Pancreas (tissue), 10 donors: ENCODE measurements around the gene DHTKD1. TPM values are rescaled to one million over a fixed set of nuclear protein-coding genes. Genes with fewer than 3 reads are reported as not detected.

Experiments
- ATAC-seq, 4 donors: fragments of 200-7000 bp; cut with Tn5 transposase; one replicate each; pipeline versions ENCODE4 v1.8.0 to v1.9.1; 2020; ENCODE audit warnings: mild to moderate bottlenecking in 4 of 4, moderate library complexity in 4 of 4
- DNase-seq, 6 donors: peaks; one replicate each; pipeline ENCODE4 v3.0.0-alpha.2; 2020
- FAIRE-seq: peaks from 2 replicates; lab custom pipeline; 2012; peaks lifted over from hg19 to GRCh38; lab: Jason Lieb, UNC
- H3K27ac ChIP-seq, 4 donors: fragments of 200-600 bp; sonication (generic); 1 replicate in 3 of 4; 2 replicates in 1 of 4; pipeline versions ENCODE4 v1.5.0 to v1.8.0; 2020
- H3K27me3 ChIP-seq, 4 donors: fragments of 200-600 bp; one replicate each; pipeline ENCODE4 v1.8.0; 2021
- H3K36me3 ChIP-seq, 3 donors: fragments of 200-600 bp; sonication (generic) in 1 of 3; one replicate each; pipeline versions ENCODE4 v1.5.0 to v1.8.0; 2020 to 2021
- H3K4me1 ChIP-seq, 3 donors: fragments of 200-600 bp; one replicate each; pipeline ENCODE4 v1.8.0; 2021
- H3K4me3 ChIP-seq, 4 donors: fragments of 200-600 bp; sonication (generic) in 2 of 4; one replicate each; pipeline versions ENCODE4 v1.5.0 to v1.8.0; 2020 to 2021
- H3K9me3 ChIP-seq, 4 donors: fragments of 200-600 bp; one replicate each; pipeline ENCODE4 v1.8.0; 2021
- WGBS, 2 donors: extraction: QIAGEN DNeasy Blood & Tissue Kit; methylation state at CpG; one replicate each; pipeline ENCODE4 v1.1.7; 2013; 5-methylcytosine and 5-hydroxymethylcytosine counted together
- intact Hi-C, 3 donors: fragments of 100-400 bp; cut with DNase I; formaldehyde crosslinking; loops; one replicate each; pipeline versions ENCODE4 v1.11.1 to v1.14.2; 2022
- polyA plus RNA-seq, 2 donors: library from polyadenylated mRNA; stranded (reverse); fragments of 200-250 nt; gene quantifications; one replicate each; pipeline ENCODE4 v1.2.3, GENCODE V29; 2013
- total RNA-seq, 6 donors: library from RNA; stranded (reverse); fragmentation: NEBNext Ultra II Directional in 4 of 6; extraction: Animal tissue kit (Norgen Biotek cat#: 25700) in 4 of 6; gene quantifications; one replicate each; pipeline versions ENCODE4 v1.2.1 to v1.2.4, GENCODE V29; 2021 to 2023
- TF ChIP-seq, protein P1 (sequence below), 4 donors: fragments of 200-600 bp; sonication (generic) in 3 of 4; IDR thresholded peaks; one replicate each; pipeline versions ENCODE4 v1.5.0 to v1.8.0; 2021; ENCODE audit warnings: antibody characterized with exemption in 4 of 4
- donor health status: healthy with polysubstance abuse.
- donor health status: DM: no; HTN: no; CAD: no; lungs with moderate emphysema.
- donor health status: DM: no; HTN: no; CAD: no.
- donor health status: control.
- donor health status: control.
- donor health status: Bipolar disorder and iron deficiency.
- donor health status: DM: yes; HTN: yes; CAD: no.
- donor health status: DM: no; HTN: no; CAD: no.
- donor health status: DM: no; HTN: no; CAD: no.
- donor health status: DM: yes; HTN: yes; CAD: no.

Gene DHTKD1
- total and polyA plus RNA-seq, 8 donors = 9.6 to 25.1 (median 20.6) TPM

DNA sequence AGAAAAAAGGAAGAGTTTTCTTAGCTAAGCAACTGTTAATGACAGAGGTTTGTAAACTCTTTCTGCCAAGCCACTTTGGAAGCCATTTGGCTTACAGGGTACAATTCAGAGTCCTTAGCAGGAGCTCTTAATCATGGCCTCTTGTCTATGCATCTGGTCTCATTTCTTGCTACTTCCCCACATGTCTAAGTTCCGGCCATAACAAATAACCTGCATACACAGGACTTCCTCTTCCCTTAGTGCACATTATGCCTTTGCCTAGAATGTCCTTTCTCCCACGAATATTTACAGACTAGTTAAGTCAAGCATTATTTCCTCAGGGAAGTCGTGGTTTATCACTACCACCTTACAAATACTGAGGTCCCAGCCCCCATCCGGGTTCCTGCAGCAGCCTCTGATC, 17.5 kb upstream of the DHTKD1 start:
- no peak for ATAC-seq
- intact Hi-C loops = no loop called here
- Histone ChIP-seq H3K4me1 (peaks cover 5 to 12% (median 5%) of the 10 kb centered on the region in 3 donors), H3K27me3 (no peaks in the 10 kb centered on the region), H3K36me3 (no peaks in the 10 kb centered on the region), H3K9me3 (no peaks in the 10 kb centered on the region), H3K27ac (no peak overlapping the region), H3K4me3 (no peak overlapping the region)
- no peak for DNase-seq
- FAIRE-seq = no peak
- TF ChIP-seq, protein P1, sequence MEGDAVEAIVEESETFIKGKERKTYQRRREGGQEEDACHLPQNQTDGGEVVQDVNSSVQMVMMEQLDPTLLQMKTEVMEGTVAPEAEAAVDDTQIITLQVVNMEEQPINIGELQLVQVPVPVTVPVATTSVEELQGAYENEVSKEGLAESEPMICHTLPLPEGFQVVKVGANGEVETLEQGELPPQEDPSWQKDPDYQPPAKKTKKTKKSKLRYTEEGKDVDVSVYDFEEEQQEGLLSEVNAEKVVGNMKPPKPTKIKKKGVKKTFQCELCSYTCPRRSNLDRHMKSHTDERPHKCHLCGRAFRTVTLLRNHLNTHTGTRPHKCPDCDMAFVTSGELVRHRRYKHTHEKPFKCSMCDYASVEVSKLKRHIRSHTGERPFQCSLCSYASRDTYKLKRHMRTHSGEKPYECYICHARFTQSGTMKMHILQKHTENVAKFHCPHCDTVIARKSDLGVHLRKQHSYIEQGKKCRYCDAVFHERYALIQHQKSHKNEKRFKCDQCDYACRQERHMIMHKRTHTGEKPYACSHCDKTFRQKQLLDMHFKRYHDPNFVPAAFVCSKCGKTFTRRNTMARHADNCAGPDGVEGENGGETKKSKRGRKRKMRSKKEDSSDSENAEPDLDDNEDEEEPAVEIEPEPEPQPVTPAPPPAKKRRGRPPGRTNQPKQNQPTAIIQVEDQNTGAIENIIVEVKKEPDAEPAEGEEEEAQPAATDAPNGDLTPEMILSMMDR (IDR thresholded peaks at IDR 0.05) = no peak
- WGBS, 2 donors = 60 to 73% methylated on average over 4 of the region's 4 CpGs

DNA sequence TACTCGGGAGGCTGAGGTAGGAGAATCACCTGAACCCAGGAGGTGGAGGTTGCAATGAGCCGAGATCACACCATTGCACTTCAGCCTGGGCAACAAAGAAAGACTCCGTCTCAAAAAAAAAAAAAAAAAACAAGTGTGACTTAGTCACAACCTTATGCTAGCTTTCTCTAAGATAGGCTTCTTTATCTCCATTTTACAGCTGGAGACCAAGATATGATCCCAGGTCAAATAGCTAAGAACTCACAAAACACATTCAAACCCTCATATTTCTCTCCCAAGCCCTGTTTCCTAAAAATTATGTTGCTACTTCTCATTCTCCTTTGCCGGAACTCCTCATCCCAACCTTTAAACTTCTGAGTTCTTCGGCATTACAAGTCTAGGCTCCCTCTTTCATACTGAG, 13.0 kb upstream of the DHTKD1 start:
- no peak for FAIRE-seq
- Histone ChIP-seq H3K36me3 (no peaks in the 10 kb centered on the region), H3K4me3 (no peak overlapping the region), H3K9me3 (no peaks in the 10 kb centered on the region), H3K27ac (peak overlapping the region in 3 of 4 donors; percentile 22 to 55 (median 24)), H3K4me1 (peaks cover 5 to 21% (median 5%) of the 10 kb centered on the region in 3 donors), H3K27me3 (no peaks in the 10 kb centered on the region)
- DNase-seq = no peak
- TF ChIP-seq, protein P1 (IDR thresholded peaks at IDR 0.05) = no peak
- WGBS, 2 donors = 45 to 60% methylated on average over 5 of the region's 5 CpGs
- ATAC-seq = peak; percentile 20 to 33 (median 31)
- intact Hi-C loops = no loop called here

DNA sequence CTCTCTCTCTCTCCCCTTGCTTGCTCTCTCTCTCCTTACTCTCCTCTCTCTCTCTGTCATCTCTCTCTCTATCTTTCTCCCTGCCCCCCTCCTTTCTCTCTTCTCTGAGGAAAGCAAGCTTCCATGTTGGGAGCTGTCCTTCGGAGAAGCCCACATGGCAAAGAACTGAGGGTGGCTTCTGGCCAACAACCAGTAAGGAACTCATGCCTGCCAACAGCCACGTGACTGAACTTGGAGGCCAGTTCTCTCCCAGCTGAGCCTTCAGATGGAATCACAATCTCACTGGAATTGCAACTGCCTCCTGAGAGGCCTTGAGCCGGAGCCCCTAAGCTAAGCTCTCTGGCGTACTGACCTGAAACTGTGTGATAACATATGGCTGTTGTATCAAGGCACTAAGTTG, 12.0 kb upstream of the DHTKD1 start:
- Histone ChIP-seq H3K4me3 (no peak overlapping the region), H3K27me3 (no peaks in the 10 kb centered on the region), H3K9me3 (no peaks in the 10 kb centered on the region), H3K36me3 (no peaks in the 10 kb centered on the region), H3K4me1 (peaks cover 5 to 21% (median 5%) of the 10 kb centered on the region in 3 donors), H3K27ac (peak overlapping the region in 2 of 4 donors; percentile 39 to 55)
- TF ChIP-seq, protein P1 (IDR thresholded peaks at IDR 0.05) = no peak
- WGBS, 2 donors = 24 to 32% methylated on average over 4 of the region's 4 CpGs
- DNase-seq = peak in 4 of 6 donors; percentile 64 to 82 (median 70)
- intact Hi-C loops = no loop called here
- FAIRE-seq = no peak
- ATAC-seq = peak; percentile 13 to 52 (median 34)

DNA sequence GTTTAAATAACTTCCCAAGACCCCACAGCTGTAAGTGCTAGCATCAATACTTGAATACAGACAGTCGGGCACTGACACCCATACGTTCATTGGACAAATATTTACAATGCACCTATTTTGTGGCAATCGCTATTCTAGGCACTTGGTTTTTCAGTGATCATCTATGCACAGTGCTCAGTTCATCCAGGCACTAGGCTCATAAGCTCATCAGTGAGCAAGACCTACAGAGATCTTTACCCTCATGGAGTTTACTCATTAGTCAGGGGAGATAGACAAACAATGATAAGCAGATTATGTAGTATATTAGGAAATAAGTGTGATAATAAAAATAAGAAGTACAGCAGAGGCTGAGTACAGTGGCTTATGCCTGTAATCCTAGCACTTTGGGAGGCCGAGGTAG, 7.6 kb upstream of the DHTKD1 start:
- DNase-seq (no peak), ATAC-seq (no peak), FAIRE-seq (no peak)
- H3K4me3 ChIP-seq = no peak overlapping the region
- TF ChIP-seq, protein P1 (IDR thresholded peaks at IDR 0.05) = no peak
- H3K36me3 ChIP-seq = no peaks in the 10 kb centered on the region
- intact Hi-C loops = no loop called here
- H3K4me1 ChIP-seq = peaks cover 0 to 9% (median 0%) of the 10 kb centered on the region in 3 donors
- H3K27me3 ChIP-seq = no peaks in the 10 kb centered on the region
- H3K27ac ChIP-seq = no peak overlapping the region
- H3K9me3 ChIP-seq = no peaks in the 10 kb centered on the region
- 60 to 82% methylated on average over 4 of the region's 4 CpGs for whole genome bisulfite sequencing, 2 donors

DNA sequence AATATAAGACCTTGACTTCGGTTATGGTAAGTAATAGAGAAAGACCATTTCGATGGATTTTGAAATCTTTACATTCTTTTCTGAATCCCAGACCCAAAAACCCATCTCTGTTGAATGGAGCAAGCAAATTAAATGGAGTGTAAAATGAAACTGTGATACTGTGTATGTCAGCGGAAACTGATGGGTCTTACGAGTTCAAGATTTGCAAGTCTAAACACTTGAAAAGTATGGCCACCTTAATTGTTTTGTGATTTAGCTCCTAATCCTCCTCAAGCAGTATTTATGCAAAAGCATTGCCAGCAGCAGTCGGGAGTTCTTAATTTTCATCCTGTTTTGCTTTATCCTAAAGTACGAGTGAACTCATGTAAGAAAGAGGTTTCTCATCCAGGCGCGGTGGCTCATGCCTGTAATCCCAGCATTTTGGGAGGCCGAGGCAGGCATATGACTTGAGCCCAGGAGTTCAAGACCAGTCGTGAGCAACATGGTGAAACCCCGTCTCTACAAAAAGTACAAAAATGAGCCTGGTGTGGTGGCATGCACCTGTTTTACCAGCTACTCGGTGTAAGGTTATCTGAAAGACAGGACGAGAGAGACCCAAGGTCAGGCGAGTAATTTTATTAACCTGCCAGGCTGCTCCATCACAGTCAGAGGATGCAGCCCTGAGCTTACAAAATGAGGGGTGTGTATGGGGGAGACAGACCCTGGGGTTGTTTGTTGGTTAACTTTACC, 5.8 kb upstream of the DHTKD1 start:
- DNase-seq = peak in 1 of 6 donors; percentile 13
- intact Hi-C loops = no loop called here
- WGBS, 2 donors = 67 to 71% methylated on average over 14 of the region's 14 CpGs
- H3K4me3 ChIP-seq = no peak overlapping the region
- no peak overlapping the region for H3K27ac ChIP-seq
- H3K9me3 ChIP-seq = no peaks in the 10 kb centered on the region
- no peaks in the 10 kb centered on the region for H3K4me1 ChIP-seq
- no peak for ATAC-seq
- no peaks in the 10 kb centered on the region for H3K36me3 ChIP-seq
- H3K27me3 ChIP-seq = no peaks in the 10 kb centered on the region
- TF ChIP-seq, protein P1 (IDR thresholded peaks at IDR 0.05) = no peak
- no peak for FAIRE-seq
